HG02571 (cell line): Measurements from ENCODE around the gene NRSN1.
"Not testable (repeated sequence)": the region's sequence is repeated elsewhere in the genome, so short reads cannot be mapped to it uniquely, and the experiment has no call there.

Experiments
- ATAC-seq: cut with Tn5 transposase; IDR thresholded peaks from one replicate; pipeline ENCODE4 v1.9.1; 2021; ENCODE audit warnings: mild to moderate bottlenecking, moderate library complexity; ENCODE audit not compliant: unreplicated experiment

The NRSN1 gene

GRCh38 chr6:24140591-24140990 lies 14.6 kb downstream of the NRSN1 start:
- no peak for ATAC-seq

- not testable (repeated sequence) for ATAC-seq
Observed at GRCh38 chr6:24142733-24143132, 16.7 kb downstream of the NRSN1 start.

- no peak for ATAC-seq
Observed at GRCh38 chr6:24145690-24146131, 19.7 kb downstream of the NRSN1 start.

GRCh38 chr6:24146871-24147270 lies 20.9 kb downstream of the NRSN1 start:
- no peak for ATAC-seq

GRCh38 chr6:24147511-24148153 lies 21.6 kb downstream of the NRSN1 start:
- no peak for ATAC-seq

GRCh38 chr6:24148154-24148570 lies 22.1 kb downstream of the NRSN1 start:
- ATAC-seq = no peak

- ATAC-seq = no peak
Observed at GRCh38 chr6:24148684-24149083, 22.7 kb downstream of the NRSN1 start.

- no peak for ATAC-seq
Observed at GRCh38 chr6:24149296-24149695, 23.3 kb downstream of the NRSN1 start.

GRCh38 chr6:24149836-24150235 lies 23.8 kb downstream of the NRSN1 start:
- no peak for ATAC-seq

GRCh38 chr6:24152014-24152413 lies 26.0 kb downstream of the NRSN1 start:
- no peak for ATAC-seq

- no peak for ATAC-seq
Observed at GRCh38 chr6:24154121-24154520, 28.1 kb downstream of the NRSN1 start.

- ATAC-seq = no peak
Observed at GRCh38 chr6:24157886-24158285, 31.9 kb downstream of the NRSN1 start.

GRCh38 chr6:24183584-24183983 lies 57.6 kb downstream of the NRSN1 start:
- ATAC-seq = no peak

- ATAC-seq = no peak
Observed at GRCh38 chr6:24186349-24186748, 60.3 kb downstream of the NRSN1 start.

GRCh38 chr6:24187965-24188577 lies 62.1 kb downstream of the NRSN1 start:
- ATAC-seq = no peak

GRCh38 chr6:24188578-24189080 lies 62.6 kb downstream of the NRSN1 start:
- no peak for ATAC-seq

GRCh38 chr6:24191346-24191745 lies 65.3 kb downstream of the NRSN1 start:
- no peak for ATAC-seq

- ATAC-seq = no peak
Observed at GRCh38 chr6:24193364-24193763, 67.3 kb downstream of the NRSN1 start.

- ATAC-seq = no peak
Observed at GRCh38 chr6:24194978-24195700, 69.1 kb downstream of the NRSN1 start.

- no peak for ATAC-seq
Observed at GRCh38 chr6:24195836-24196597, 70.0 kb downstream of the NRSN1 start.
